Measurements from ENCODE around the gene KHDC4.

DNA sequence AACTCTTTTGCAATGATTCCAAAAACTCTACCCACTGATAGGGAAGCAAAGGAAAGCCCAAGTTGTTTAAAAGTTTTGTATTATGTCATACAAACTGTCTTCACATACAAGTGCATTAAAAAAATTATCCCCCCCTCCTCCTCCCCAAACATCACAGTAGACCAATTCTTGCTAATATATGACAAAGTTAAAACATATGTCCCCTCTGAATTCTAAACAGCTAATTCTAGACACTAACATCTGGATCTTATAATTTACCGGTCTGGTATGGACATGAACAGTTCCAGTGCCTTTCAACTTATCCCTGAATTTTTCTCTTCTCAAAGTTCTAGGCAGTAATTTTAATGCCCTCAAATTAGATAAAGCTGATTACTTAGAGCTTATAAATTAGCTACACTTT, 36.5 kb downstream of the KHDC4 start:
- TF ChIP-seq, protein P1, sequence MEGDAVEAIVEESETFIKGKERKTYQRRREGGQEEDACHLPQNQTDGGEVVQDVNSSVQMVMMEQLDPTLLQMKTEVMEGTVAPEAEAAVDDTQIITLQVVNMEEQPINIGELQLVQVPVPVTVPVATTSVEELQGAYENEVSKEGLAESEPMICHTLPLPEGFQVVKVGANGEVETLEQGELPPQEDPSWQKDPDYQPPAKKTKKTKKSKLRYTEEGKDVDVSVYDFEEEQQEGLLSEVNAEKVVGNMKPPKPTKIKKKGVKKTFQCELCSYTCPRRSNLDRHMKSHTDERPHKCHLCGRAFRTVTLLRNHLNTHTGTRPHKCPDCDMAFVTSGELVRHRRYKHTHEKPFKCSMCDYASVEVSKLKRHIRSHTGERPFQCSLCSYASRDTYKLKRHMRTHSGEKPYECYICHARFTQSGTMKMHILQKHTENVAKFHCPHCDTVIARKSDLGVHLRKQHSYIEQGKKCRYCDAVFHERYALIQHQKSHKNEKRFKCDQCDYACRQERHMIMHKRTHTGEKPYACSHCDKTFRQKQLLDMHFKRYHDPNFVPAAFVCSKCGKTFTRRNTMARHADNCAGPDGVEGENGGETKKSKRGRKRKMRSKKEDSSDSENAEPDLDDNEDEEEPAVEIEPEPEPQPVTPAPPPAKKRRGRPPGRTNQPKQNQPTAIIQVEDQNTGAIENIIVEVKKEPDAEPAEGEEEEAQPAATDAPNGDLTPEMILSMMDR (IDR thresholded peaks at IDR 0.05) = no peak
- TF ChIP-seq POLR2A (IDR thresholded peaks at IDR 0.05) = no peak

Measured in uterus (tissue), 2 donors.